HEK293 (cell line): Measurements from ENCODE around the gene GNAZ.

Experiments
- CTCF ChIA-PET: fragments of 350-600 bp; formaldehyde crosslinking; extraction: SDS; loops from one replicate; lab custom pipeline; 2021; ENCODE audit warnings: antibody characterized with exemption; lab: Yijun Ruan, JAX
- POLR2A ChIA-PET: fragments of 300-600 bp; formaldehyde crosslinking; extraction: SDS; loops from one replicate; lab custom pipeline; 2020; ENCODE audit warnings: antibody characterized with exemption, inconsistent platforms; lab: Yijun Ruan, JAX
- H3K27ac ChIP-seq: fragments of 200-500 bp; sonication (Bioruptor generic); 2 replicates; pipeline ENCODE4 v1.5.1; 2014; ENCODE audit warnings: low read depth, low read length, control low read depth, inconsistent platforms; ENCODE audit errors: extremely low read depth
- H3K36me3 ChIP-seq, 2 experiments: fragments of 200-500 bp in 1 of 2; sonication (Bioruptor generic) in 1 of 2; 1 replicate in 1 of 2; 2 replicates in 1 of 2; pipeline ENCODE4 v1.5.1; 2014 to 2017; ENCODE audit warnings: inconsistent platforms in 2 of 2, low read length in 2 of 2; ENCODE audit not compliant: control insufficient read depth in 2 of 2, insufficient read depth in 1 of 2
- H3K4me1 ChIP-seq: fragments of 200-500 bp; sonication (Bioruptor generic); 2 replicates; pipeline ENCODE4 v1.5.1; 2014; ENCODE audit warnings: mild to moderate bottlenecking, low read length, inconsistent platforms; ENCODE audit not compliant: control insufficient read depth, insufficient read depth
- H3K4me3 ChIP-seq: 2 replicates; pipeline ENCODE4 v1.5.1; 2011; ENCODE audit warnings: low read depth, mild to moderate bottlenecking, control low read depth, low read length, moderate library complexity
- H3K9me3 ChIP-seq: fragments of 200-500 bp; sonication (Bioruptor generic); 2 replicates; pipeline ENCODE4 v1.5.1; 2014; ENCODE audit warnings: low read depth, low read length, inconsistent platforms; ENCODE audit not compliant: control insufficient read depth, insufficient read depth
- BCL11A ChIP-seq: fragments of 450-650 bp; formaldehyde crosslinking; IDR thresholded peaks from 2 replicates; pipeline ENCODE4 v1.5.1; 2016; ENCODE audit warnings: low read depth, missing biosample characterization, missing genetic modification characterization
- HOXD13 ChIP-seq: sonication (generic); formaldehyde crosslinking; IDR thresholded peaks from 2 replicates; pipeline ENCODE4 v1.8.0; 2022; ENCODE audit warnings: missing genetic modification reagents, borderline replicate concordance
- KLF7 ChIP-seq: fragments of 450-650 bp; formaldehyde crosslinking; IDR thresholded peaks from 2 replicates; pipeline ENCODE4 v1.5.1; 2016; ENCODE audit warnings: missing biosample characterization, missing genetic modification characterization, borderline replicate concordance
- MEIS1 ChIP-seq: sonication (generic); formaldehyde crosslinking; IDR thresholded peaks from 2 replicates; pipeline ENCODE4 v1.8.1; 2022; ENCODE audit warnings: missing genetic modification reagents, mild to moderate bottlenecking, borderline replicate concordance
- OVOL3 ChIP-seq: fragments of 450-650 bp; formaldehyde crosslinking; IDR thresholded peaks from 2 replicates; pipeline ENCODE4 v1.5.1; 2016; ENCODE audit warnings: missing biosample characterization, missing genetic modification characterization
- YY1 ChIP-seq: fragments of 450-650 bp; formaldehyde crosslinking; IDR thresholded peaks from 2 replicates; pipeline ENCODE4 v1.5.1; 2018; ENCODE audit warnings: missing biosample characterization, missing genetic modification characterization
- ZBTB6 ChIP-seq: fragments of 450-650 bp; formaldehyde crosslinking; IDR thresholded peaks from 2 replicates; pipeline ENCODE4 v1.5.1; 2017; ENCODE audit warnings: missing biosample characterization, missing genetic modification characterization
- ZFHX2 ChIP-seq: fragments of 450-650 bp; formaldehyde crosslinking; conservative IDR thresholded peaks from 2 replicates; pipeline ENCODE4 v1.5.1; 2016; ENCODE audit warnings: missing biosample characterization, missing genetic modification characterization
- ZFP37 ChIP-seq: fragments of 450-650 bp; formaldehyde crosslinking; IDR thresholded peaks from 2 replicates; pipeline ENCODE4 v1.5.1; 2016; ENCODE audit warnings: missing biosample characterization, missing genetic modification characterization
- ZNF10 ChIP-seq: fragments of 450-650 bp; formaldehyde crosslinking; IDR thresholded peaks from 2 replicates; pipeline ENCODE4 v1.5.1; 2017; ENCODE audit warnings: missing biosample characterization, missing genetic modification characterization
- ZNF132 ChIP-seq: fragments of 450-650 bp; formaldehyde crosslinking; IDR thresholded peaks from 2 replicates; pipeline ENCODE4 v1.5.1; 2017; ENCODE audit warnings: missing biosample characterization, missing genetic modification characterization, borderline replicate concordance
- ZNF133 ChIP-seq: fragments of 450-650 bp; formaldehyde crosslinking; IDR thresholded peaks from 2 replicates; pipeline ENCODE4 v1.5.1; 2016; ENCODE audit warnings: missing biosample characterization, missing genetic modification characterization
- ZNF138 ChIP-seq: fragments of 450-650 bp; formaldehyde crosslinking; IDR thresholded peaks from 2 replicates; pipeline ENCODE4 v1.5.1; 2016; ENCODE audit warnings: missing biosample characterization, missing genetic modification characterization, borderline replicate concordance
- ZNF157 ChIP-seq: fragments of 450-650 bp; formaldehyde crosslinking; IDR thresholded peaks from 2 replicates; pipeline ENCODE4 v1.5.1; 2016; ENCODE audit warnings: missing biosample characterization, missing genetic modification characterization
- ZNF16 ChIP-seq: fragments of 450-650 bp; formaldehyde crosslinking; IDR thresholded peaks from 2 replicates; pipeline ENCODE4 v1.5.1; 2016; ENCODE audit warnings: low read depth, missing biosample characterization, missing genetic modification characterization
- ZNF350 ChIP-seq: fragments of 450-650 bp; formaldehyde crosslinking; IDR thresholded peaks from 2 replicates; pipeline ENCODE4 v1.5.0; 2017; ENCODE audit warnings: missing biosample characterization, mild to moderate bottlenecking, missing genetic modification characterization
- ZNF449 ChIP-seq: fragments of 450-650 bp; formaldehyde crosslinking; IDR thresholded peaks from 2 replicates; pipeline ENCODE4 v1.5.1; 2017; ENCODE audit warnings: missing biosample characterization, mild to moderate bottlenecking, missing genetic modification characterization, moderate library complexity
- ZNF501 ChIP-seq: fragments of 450-650 bp; formaldehyde crosslinking; IDR thresholded peaks from 2 replicates; pipeline ENCODE4 v1.5.1; 2016; ENCODE audit warnings: missing biosample characterization, missing genetic modification characterization
- ZNF530 ChIP-seq: fragments of 450-650 bp; formaldehyde crosslinking; IDR thresholded peaks from 2 replicates; pipeline ENCODE4 v1.5.1; 2016; ENCODE audit warnings: low read depth, missing biosample characterization, missing genetic modification characterization
- ZNF629 ChIP-seq: fragments of 450-650 bp; formaldehyde crosslinking; IDR thresholded peaks from 2 replicates; pipeline ENCODE4 v1.5.1; 2017; ENCODE audit warnings: missing biosample characterization, missing genetic modification characterization
- ZNF658 ChIP-seq: fragments of 450-650 bp; formaldehyde crosslinking; IDR thresholded peaks from 2 replicates; pipeline ENCODE4; 2016; ENCODE audit warnings: missing biosample characterization, missing genetic modification characterization
- ZNF785 ChIP-seq: fragments of 450-650 bp; formaldehyde crosslinking; IDR thresholded peaks from 2 replicates; pipeline ENCODE4 v1.5.1; 2016; ENCODE audit warnings: missing biosample characterization, missing genetic modification characterization
- ZNF791 ChIP-seq: fragments of 450-650 bp; formaldehyde crosslinking; IDR thresholded peaks from 2 replicates; pipeline ENCODE4 v1.5.1; 2016; ENCODE audit warnings: missing biosample characterization, missing genetic modification characterization

The GNAZ gene

GRCh38 chr22:23073526-23074229 is 3.4 kb downstream of the GNAZ start (continued):
- TF ChIP-seq ZNF132 (tag by site-specific recombination) (no peak), ZNF658 (tag by site-specific recombination) (no peak), KLF7 (no peak), ZFHX2 (no peak)

- H3K27ac ChIP-seq: no peak overlapping the region
- no peak overlapping the region for H3K4me3 ChIP-seq
- ChIA-PET POLR2A (no interaction called here), CTCF (interaction anchor here (0.7 kb wide), 1 partner anchor 321 kb away, joined by 5 read pairs; no protein-coding TSS in a partner anchor)
- peaks cover 0 to 37% of the 10 kb centered on the region in 2 experiments; a peak in 1 of 3 replicates for H3K36me3 ChIP-seq
- no peaks in the 10 kb centered on the region for H3K9me3 ChIP-seq
- peaks cover 2% of the 10 kb centered on the region; the same call in 1 of the 2 replicates for H3K4me1 ChIP-seq
- TF ChIP-seq ZBTB6 (tag by site-specific recombination) (no peak), ZNF449 (tag by site-specific recombination) (no peak), ZNF138 (tag by site-specific recombination) (no peak)
These were observed 4.1 kb downstream of the GNAZ start for GRCh38 chr22:23074451-23074850.

- H3K4me1 ChIP-seq: no peaks in the 10 kb centered on the region
- H3K9me3 ChIP-seq: no peaks in the 10 kb centered on the region
- TF ChIP-seq ZNF530 (no peak), ZNF791 (tag by site-specific recombination) (no peak), ZNF138 (tag by site-specific recombination) (no peak), ZNF350 (tag by site-specific recombination) (no peak), ZNF501 (tag by site-specific recombination) (no peak), OVOL3 (tag by site-specific recombination) (no peak), ZNF157 (tag by site-specific recombination) (no peak), ZNF629 (no peak), ZNF16 (tag by site-specific recombination) (no peak), ZNF133 (tag by site-specific recombination) (no peak), BCL11A (tag by site-specific recombination) (no peak), ZNF10 (tag by site-specific recombination) (no peak), ZNF785 (tag by site-specific recombination) (no peak), MEIS1 (CRISPR knock-in tag) (no peak), HOXD13 (CRISPR knock-in tag) (no peak), YY1 (tag by site-specific recombination) (no peak), ZFP37 (tag by site-specific recombination) (no peak)
- H3K27ac ChIP-seq: no peak overlapping the region
- H3K36me3 ChIP-seq: peaks cover 0 to 37% of the 10 kb centered on the region in 2 experiments; a peak in 1 of 3 replicates
- CTCF ChIA-PET: no interaction called here
- no peak overlapping the region for H3K4me3 ChIP-seq
- POLR2A ChIA-PET: no interaction called here
These were observed 4.7 kb downstream of the GNAZ start for GRCh38 chr22:23075050-23075449.
